T-helper 1 cell (primary cell): ENCODE data around the gene HNRNPUL2.

Experiments
- DNase-seq, 5 donors: peaks; one replicate each; pipeline ENCODE4 v3.0.0-alpha.2; 2012 to 2020

Gene HNRNPUL2

GRCh38 chr11:62665599-62666258 lies 61.5 kb downstream of the HNRNPUL2 start:
- DNase-seq, result peak; percentile 23 to 60 (median 48)

- DNase-seq, result peak; percentile 86 to 95 (median 90)
Measured at GRCh38 chr11:62665075-62665598, 62.1 kb downstream of the HNRNPUL2 start, which contains the start of the genes C11orf98 and CSKMT. C11orf98 (minus strand) TSS chr11:62665210; CDS start chr11:62665169, 41 bp downstream. CSKMT (plus strand) TSS chr11:62665312; CDS start chr11:62665880, 568 bp downstream.

GRCh38 chr11:62664405-62665074 lies 62.7 kb downstream of the HNRNPUL2 start:
- peak in 4 of 5 donors; percentile 23 to 66 (median 40) for DNase-seq
